ENCODE data around the gene GABBR2. TPM values are rescaled to one million over a fixed set of nuclear protein-coding genes. Genes with fewer than 3 reads are reported as not detected.
"Not testable (repeated sequence)": the region's sequence is repeated elsewhere in the genome, so short reads cannot be mapped to it uniquely, and the experiment has no call there.

GABBR2 gene
- total and polyA plus RNA-seq, 2 donors (not counting 1 experiment from before 2014, with no cell fraction given), result 0.03 TPM; not detected in 1

DNA sequence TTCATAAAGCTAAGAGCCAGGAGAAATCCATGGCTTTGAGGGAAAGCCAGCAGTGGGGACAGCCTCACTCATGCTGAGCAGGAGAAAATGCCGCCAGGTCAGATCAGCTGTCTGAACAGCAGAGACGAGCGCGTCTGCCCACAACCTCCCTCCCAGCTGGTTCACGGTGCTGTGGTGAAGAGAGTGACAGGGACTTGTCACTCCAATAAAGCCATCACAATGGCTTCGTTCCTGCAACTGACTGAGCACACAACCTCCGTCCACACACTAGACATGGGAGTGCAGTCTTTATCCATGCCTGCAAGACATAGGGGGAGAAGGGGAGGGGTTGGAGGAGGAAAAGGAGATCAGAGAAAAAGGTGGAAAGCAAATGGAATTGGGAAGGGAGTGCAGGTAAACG, 206.9 kb downstream of the GABBR2 start:
- Mint-ChIP-seq H3K27me3 (peaks cover 17% of the 10 kb centered on the region), H3K9me3 (ENCODE audit: insufficient read depth) (peaks cover 2% of the 10 kb centered on the region), H3K27ac (no peak overlapping the region), H3K4me3 (no peak overlapping the region), H3K4me1 (no peaks in the 10 kb centered on the region)
- Histone ChIP-seq H3K27me3 (replicated peaks in 1 of 4; ENCODE audit: control extremely low read depth in 1 of 4, control insufficient read depth in 3 of 4, insufficient read depth in 4 of 4, low read length in 3 of 4) (peaks cover 0 to 10% (median 0%) of the 10 kb centered on the region in 4 experiments), H3K27ac (ENCODE audit: low read length in 2 of 2) (no peak overlapping the region), H3K9ac (ENCODE audit: low read length) (no peak overlapping the region), H2AFZ (ENCODE audit: insufficient read depth, low read depth, low read length, poor library complexity, severe bottlenecking) (no peak overlapping the region), H3K79me2 (ENCODE audit: control insufficient read depth, insufficient read depth, low read length) (no peaks in the 10 kb centered on the region), H3K36me3 (replicated peaks in 1 of 2; ENCODE audit: control extremely low read depth in 1 of 2, control insufficient read depth in 1 of 2, extremely low read depth in 1 of 2, insufficient read depth in 2 of 2, low read length in 1 of 2) (no peaks in the 10 kb centered on the region), H3K4me1 (ENCODE audit: control insufficient read depth in 2 of 2, insufficient read depth in 2 of 2, low read length in 2 of 2) (no peaks in the 10 kb centered on the region), H3K4me2 (replicated peaks; ENCODE audit: low read depth, low read length, poor library complexity, severe bottlenecking) (no peak overlapping the region), H3K4me3 (ENCODE audit: control extremely low read depth in 1 of 5, extremely low read depth in 1 of 5, insufficient read depth in 1 of 5, low read depth in 2 of 5, low read length in 4 of 5) (no peak overlapping the region), H4K20me1 (ENCODE audit: control insufficient read depth, insufficient read depth, low read length, poor library complexity, severe bottlenecking) (no peaks in the 10 kb centered on the region), H3K9me3 (ENCODE audit: control extremely low read depth in 1 of 3, control insufficient read depth in 2 of 3, insufficient read depth in 1 of 3, low read length in 2 of 3) (peaks cover 0 to 2% (median 0%) of the 10 kb centered on the region in 3 donors)
- TF ChIP-seq CTCF (IDR thresholded peaks at IDR 0.05) (no peak), EZH2 (IDR thresholded peaks at IDR 0.05; ENCODE audit: borderline replicate concordance, insufficient read depth, low read depth, low read length, poor library complexity, severe bottlenecking) (no peak)
- ATAC-seq (ENCODE audit: low read depth) (no peak), DNase-seq (no peak)
- POLR2A ChIA-PET, result no interaction called here
- intact Hi-C loops (cut with micrococcal nuclease), result no loop called here
- no CpG with 5 or more reads among the region's 8 CpGs for WGBS (ENCODE audit: insufficient coverage)
- CTCF ChIA-PET, result no interaction called here

GRCh38 chr9:98501259-98501658, 207.5 kb downstream of the GABBR2 start:
- peaks cover 20% of the 10 kb centered on the region for H3K27me3 Mint-ChIP-seq
- DNase-seq; ATAC-seq (ENCODE audit: low read depth); H3K27ac ChIP-seq (ENCODE audit: low read length in 2 of 2); H3K4me1 Mint-ChIP-seq; H3K9me3 ChIP-seq (ENCODE audit: control extremely low read depth in 1 of 3, control insufficient read depth in 2 of 3, insufficient read depth in 1 of 3, low read length in 2 of 3); H3K9ac ChIP-seq (ENCODE audit: low read length); H3K4me3 Mint-ChIP-seq; H3K27ac Mint-ChIP-seq; H3K79me2 ChIP-seq (ENCODE audit: control insufficient read depth, insufficient read depth, low read length); H2AFZ ChIP-seq (ENCODE audit: insufficient read depth, low read depth, low read length, poor library complexity, severe bottlenecking); CTCF ChIA-PET; H3K4me1 ChIP-seq (ENCODE audit: control insufficient read depth in 2 of 2, insufficient read depth in 2 of 2, low read length in 2 of 2); H3K9me3 Mint-ChIP-seq (ENCODE audit: insufficient read depth); intact Hi-C loops (cut with micrococcal nuclease); H4K20me1 ChIP-seq (ENCODE audit: control insufficient read depth, insufficient read depth, low read length, poor library complexity, severe bottlenecking); H3K4me3 ChIP-seq (ENCODE audit: control extremely low read depth in 1 of 5, extremely low read depth in 1 of 5, insufficient read depth in 1 of 5, low read depth in 2 of 5, low read length in 4 of 5); H3K36me3 ChIP-seq (replicated peaks in 1 of 2; ENCODE audit: control extremely low read depth in 1 of 2, control insufficient read depth in 1 of 2, extremely low read depth in 1 of 2, insufficient read depth in 2 of 2, low read length in 1 of 2); POLR2A ChIA-PET; H3K4me2 ChIP-seq (replicated peaks; ENCODE audit: low read depth, low read length, poor library complexity, severe bottlenecking): not testable (repeated sequence)
- peaks cover 0 to 14% (median 0%) of the 10 kb centered on the region in 4 experiments for H3K27me3 ChIP-seq (replicated peaks in 1 of 4; ENCODE audit: control extremely low read depth in 1 of 4, control insufficient read depth in 3 of 4, insufficient read depth in 4 of 4, low read length in 3 of 4)
- WGBS (ENCODE audit: insufficient coverage), result 91% methylated on average over 6 of the region's 8 CpGs

Measured in B cell (primary cell).